ENCODE data around the gene PDZRN3.
A peak's percentile ranks its signal among the peaks of the same experiment; 100 is the strongest.

The PDZRN3 gene

DNA sequence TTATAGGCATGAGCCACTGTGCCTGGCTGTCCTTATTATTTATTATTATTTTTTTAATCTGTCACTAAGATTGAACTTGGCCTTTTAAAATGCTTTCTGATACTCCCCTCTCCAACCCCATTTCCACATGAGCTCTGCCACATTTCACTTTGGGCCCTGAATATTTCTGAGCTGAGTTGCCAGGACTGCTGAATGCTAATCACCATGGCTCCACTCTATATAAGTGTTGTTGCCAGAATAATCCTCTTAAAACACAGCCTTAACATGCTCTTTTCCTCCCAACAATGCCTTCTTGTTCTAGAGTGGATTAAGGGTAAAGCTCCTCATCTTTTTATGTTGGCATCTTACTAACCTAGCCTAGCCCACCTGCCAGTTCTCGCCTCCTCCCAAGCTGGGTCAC, 124.4 kb downstream of the PDZRN3 start:
- no peak overlapping the region for H3K27ac Mint-ChIP-seq
- no peaks in the 10 kb centered on the region for H3K9me3 Mint-ChIP-seq
- peaks cover 63% of the 10 kb centered on the region for H3K4me1 Mint-ChIP-seq
- H3K27me3 Mint-ChIP-seq (ENCODE audit: low read depth): no peaks in the 10 kb centered on the region
- H3K4me3 Mint-ChIP-seq: no peak overlapping the region
- no peaks in the 10 kb centered on the region for H3K36me3 Mint-ChIP-seq (ENCODE audit: low read depth)
- TF ChIP-seq, protein P1, sequence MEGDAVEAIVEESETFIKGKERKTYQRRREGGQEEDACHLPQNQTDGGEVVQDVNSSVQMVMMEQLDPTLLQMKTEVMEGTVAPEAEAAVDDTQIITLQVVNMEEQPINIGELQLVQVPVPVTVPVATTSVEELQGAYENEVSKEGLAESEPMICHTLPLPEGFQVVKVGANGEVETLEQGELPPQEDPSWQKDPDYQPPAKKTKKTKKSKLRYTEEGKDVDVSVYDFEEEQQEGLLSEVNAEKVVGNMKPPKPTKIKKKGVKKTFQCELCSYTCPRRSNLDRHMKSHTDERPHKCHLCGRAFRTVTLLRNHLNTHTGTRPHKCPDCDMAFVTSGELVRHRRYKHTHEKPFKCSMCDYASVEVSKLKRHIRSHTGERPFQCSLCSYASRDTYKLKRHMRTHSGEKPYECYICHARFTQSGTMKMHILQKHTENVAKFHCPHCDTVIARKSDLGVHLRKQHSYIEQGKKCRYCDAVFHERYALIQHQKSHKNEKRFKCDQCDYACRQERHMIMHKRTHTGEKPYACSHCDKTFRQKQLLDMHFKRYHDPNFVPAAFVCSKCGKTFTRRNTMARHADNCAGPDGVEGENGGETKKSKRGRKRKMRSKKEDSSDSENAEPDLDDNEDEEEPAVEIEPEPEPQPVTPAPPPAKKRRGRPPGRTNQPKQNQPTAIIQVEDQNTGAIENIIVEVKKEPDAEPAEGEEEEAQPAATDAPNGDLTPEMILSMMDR (IDR thresholded peaks at IDR 0.05; ENCODE audit: unreplicated experiment in 3 of 3): no peak

DNA sequence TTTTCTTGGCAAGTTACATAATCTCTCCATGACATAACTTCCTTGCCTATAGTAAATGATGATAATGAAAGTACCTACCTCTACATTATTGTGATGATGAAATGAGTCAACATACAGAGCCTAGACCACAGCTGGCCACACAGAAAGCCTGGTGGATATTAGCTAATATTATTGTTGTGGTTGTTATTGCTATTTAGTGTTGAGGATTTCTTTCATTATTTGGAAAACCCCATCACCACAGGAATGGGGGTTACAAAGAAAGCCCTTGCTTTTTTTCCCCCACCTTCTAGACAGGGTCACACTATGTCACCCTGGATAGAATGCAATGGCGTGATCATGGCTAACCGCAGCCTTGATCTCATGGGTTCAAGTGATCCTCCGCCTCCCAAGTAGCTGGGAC, 125.0 kb downstream of the PDZRN3 start:
- H3K36me3 Mint-ChIP-seq (ENCODE audit: low read depth): no peaks in the 10 kb centered on the region

DNA sequence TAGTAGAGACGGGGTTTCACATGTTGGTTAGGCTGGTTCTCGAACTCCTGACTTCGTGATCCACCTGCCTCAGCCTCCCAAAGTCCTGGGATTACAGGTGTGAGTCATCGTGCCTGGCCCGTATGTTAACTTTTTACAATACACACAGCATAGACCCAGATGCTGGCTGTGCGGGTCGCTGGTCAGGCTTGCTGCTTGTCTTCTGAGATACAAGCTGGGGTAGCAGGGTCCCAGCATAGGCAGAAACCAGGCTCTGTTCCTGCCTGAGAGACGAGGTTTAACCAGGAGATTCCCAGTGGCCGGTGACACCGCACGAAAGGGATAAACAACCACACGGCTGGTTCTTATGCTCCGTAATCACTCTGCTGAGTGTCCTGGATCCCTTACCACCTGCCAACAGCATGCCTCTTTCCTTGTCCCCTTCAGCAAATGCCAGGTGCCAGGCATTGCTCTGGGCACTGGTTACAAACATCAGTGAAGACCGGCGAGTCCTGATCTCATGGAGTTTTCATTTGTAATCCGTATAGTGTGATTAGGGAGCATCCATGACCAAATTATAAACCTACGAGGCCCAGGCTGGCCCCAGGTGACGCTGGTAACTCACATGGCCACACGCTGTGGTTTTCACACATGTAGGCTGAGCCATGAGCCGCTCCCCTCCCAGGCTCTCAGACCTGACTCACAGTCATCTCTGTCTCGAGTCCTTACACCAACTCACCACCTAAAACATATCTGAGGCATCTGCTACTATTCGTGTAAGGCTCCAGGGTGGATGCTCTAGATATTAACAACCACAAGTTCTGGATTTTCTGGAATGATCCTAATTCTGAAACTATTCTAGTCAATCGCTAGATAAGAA, 125.7 kb downstream of the PDZRN3 start:
- Mint-ChIP-seq H3K27ac (no peak overlapping the region), H3K9me3 (no peaks in the 10 kb centered on the region), H3K27me3 (ENCODE audit: low read depth) (no peaks in the 10 kb centered on the region), H3K4me1 (peaks cover 61% of the 10 kb centered on the region), H3K4me3 (no peak overlapping the region), H3K36me3 (ENCODE audit: low read depth) (no peaks in the 10 kb centered on the region)
- TF ChIP-seq, protein P1 (IDR thresholded peaks at IDR 0.05; ENCODE audit: unreplicated experiment in 3 of 3): no peak

More for the DNA sequence above, 125.0 kb downstream of the PDZRN3 start:
- H3K9me3 Mint-ChIP-seq: no peaks in the 10 kb centered on the region
- TF ChIP-seq, protein P1 (IDR thresholded peaks at IDR 0.05; ENCODE audit: unreplicated experiment in 3 of 3): no peak
- no peak overlapping the region for H3K4me3 Mint-ChIP-seq
- no peaks in the 10 kb centered on the region for H3K27me3 Mint-ChIP-seq (ENCODE audit: low read depth)
- H3K4me1 Mint-ChIP-seq: peaks cover 62% of the 10 kb centered on the region
- H3K27ac Mint-ChIP-seq: no peak overlapping the region

DNA sequence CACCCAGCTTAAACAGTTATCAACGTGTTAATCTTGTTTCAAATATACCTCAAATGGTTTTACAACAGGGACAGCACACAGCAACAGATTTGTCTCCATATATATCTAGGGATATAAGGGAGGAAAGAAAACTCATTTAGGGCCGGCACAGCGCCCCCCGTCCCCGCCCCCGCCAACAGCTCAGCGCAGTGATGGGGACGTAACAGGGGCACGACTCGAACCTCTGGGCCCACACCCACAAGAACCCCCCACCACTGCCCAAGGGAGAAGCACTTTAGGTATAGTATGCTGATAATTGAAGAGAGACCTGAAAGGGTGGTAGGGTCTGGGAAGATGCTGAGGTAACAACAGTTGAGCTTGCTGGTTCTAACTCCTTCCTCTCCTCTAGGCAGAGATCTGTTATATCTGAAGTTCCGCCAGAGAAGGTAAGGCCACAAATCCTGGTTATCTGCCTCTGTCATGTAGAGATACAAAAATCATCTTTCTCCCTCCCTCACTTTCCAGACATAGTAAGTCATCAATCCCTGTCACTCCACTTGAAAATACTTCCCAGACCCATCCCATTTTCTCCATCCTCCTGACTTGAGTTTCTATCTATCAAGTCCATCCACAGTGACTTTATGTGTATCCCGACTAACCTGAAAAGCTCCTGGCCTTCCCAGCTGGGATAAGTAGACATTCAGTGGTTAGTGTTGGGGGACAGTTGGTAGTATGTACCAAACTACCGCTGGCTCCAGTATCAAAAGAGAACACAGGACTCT, 126.9 kb downstream of the PDZRN3 start:
- Mint-ChIP-seq H3K27ac (no peak overlapping the region), H3K9me3 (no peaks in the 10 kb centered on the region), H3K4me1 (peaks cover 60% of the 10 kb centered on the region), H3K4me3 (no peak overlapping the region), H3K36me3 (ENCODE audit: low read depth) (no peaks in the 10 kb centered on the region), H3K27me3 (ENCODE audit: low read depth) (peaks cover 3% of the 10 kb centered on the region)
- TF ChIP-seq, protein P1 (IDR thresholded peaks at IDR 0.05; ENCODE audit: unreplicated experiment in 3 of 3): no peak

DNA sequence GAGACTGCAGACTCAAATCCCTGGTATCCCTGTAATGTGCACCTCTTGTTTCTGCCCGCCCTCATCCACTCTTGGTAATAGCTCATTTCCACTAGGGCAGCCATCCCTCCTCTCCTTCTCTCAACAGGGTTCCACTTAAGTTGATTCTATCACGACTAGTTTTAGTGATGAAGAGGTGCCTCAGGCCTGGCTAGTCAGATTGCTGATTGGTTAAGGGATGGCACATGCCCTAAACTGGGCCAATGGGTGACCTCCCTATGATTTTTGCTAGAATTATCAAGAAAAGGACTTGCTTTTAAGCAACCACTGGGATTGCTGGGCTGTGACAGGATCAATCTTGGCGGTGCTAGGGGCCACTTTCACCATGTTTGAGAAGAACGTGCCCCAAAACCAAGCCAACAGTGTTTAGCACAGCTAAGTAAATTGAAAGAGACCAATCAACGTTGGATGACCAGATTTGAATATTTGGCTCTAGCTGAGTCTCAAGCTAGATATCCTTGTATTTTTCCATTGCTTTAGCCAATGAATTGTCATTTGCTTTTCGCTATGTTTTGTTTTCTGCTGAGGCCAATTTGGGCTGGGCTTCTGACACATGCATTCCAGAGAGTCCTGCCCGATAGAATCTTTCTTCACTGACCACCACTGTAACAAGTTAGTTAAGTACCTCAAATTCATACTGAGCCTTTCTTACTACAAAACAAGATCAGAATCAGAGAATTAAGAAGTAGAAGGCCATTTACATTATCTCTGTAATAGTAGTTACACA, 131.0 kb downstream of the PDZRN3 start:
- TF ChIP-seq, protein P1 (IDR thresholded peaks at IDR 0.05; ENCODE audit: unreplicated experiment in 3 of 3): no peak
- Mint-ChIP-seq H3K27me3 (ENCODE audit: low read depth) (peaks cover 3% of the 10 kb centered on the region), H3K4me3 (no peak overlapping the region), H3K4me1 (peaks cover 69% of the 10 kb centered on the region), H3K9me3 (no peaks in the 10 kb centered on the region), H3K27ac (peak overlapping the region; percentile 30 to 57 (median 56)), H3K36me3 (ENCODE audit: low read depth) (no peaks in the 10 kb centered on the region)
